ENCODE measurements around the gene DDA1. TPM values are rescaled to one million over a fixed set of nuclear protein-coding genes. Genes with fewer than 3 reads are reported as not detected.

Gene DDA1
- total and polyA plus RNA-seq, 9 of the 15 experiments (the other 6 are each of a cell fraction or from before 2014, with no cell fraction given) = 1.4 to 83.8 (median 33.8) TPM

Other genes starting within 250 kb of the DDA1 start
Only the 7 nearest of the 21 such genes appear.
- gene USHBP1, start 44.8 kb upstream of the DDA1 start, total RNA-seq (2014; rRNA removed) = 0.04 and 0.05 TPM in 2 replicates
- not detected in 2 replicates for gene USHBP1, start 44.8 kb upstream of the DDA1 start, total RNA-seq (2014; rRNA removed; fragmentation: Illumina TruSeq; extraction: Trizol)
- not detected in 2 replicates for gene USHBP1, start 44.8 kb upstream of the DDA1 start, total RNA-seq (2015; rRNA removed; fragmentation: Illumina TruSeq; extraction: Trizol)
- gene USHBP1, start 44.8 kb upstream of the DDA1 start, total RNA-seq (2021) = 0.16 TPM in 1 of 2 replicates, not detected in the other
- gene USHBP1, start 44.8 kb upstream of the DDA1 start, polyA plus RNA-seq (2011; rRNA removed) = 0.03 TPM in 2 replicates
- gene USHBP1, start 44.8 kb upstream of the DDA1 start, polyA plus RNA-seq (2014; fragmentation: Illumina TruSeq; extraction: Trizol) = 0.10 TPM in 1 of 2 replicates, not detected in the other
- not detected for gene USHBP1, start 44.8 kb upstream of the DDA1 start, polyA plus RNA-seq (2014; fragmentation: Nextera tagmentation; extraction: Ambion mirVana)
- gene USHBP1, start 44.8 kb upstream of the DDA1 start, polyA plus RNA-seq (2014; rRNA removed) = 0.05 and 0.11 TPM in 2 replicates
- gene BABAM1, start 42.1 kb upstream of the DDA1 start, total RNA-seq (2014; rRNA removed) = 118 and 150 TPM in 2 replicates
- 83.8 and 100 TPM in 2 replicates for gene BABAM1, start 42.1 kb upstream of the DDA1 start, total RNA-seq (2014; rRNA removed; fragmentation: Illumina TruSeq; extraction: Trizol)
- 92.7 and 92.9 TPM in 2 replicates for gene BABAM1, start 42.1 kb upstream of the DDA1 start, total RNA-seq (2015; rRNA removed; fragmentation: Illumina TruSeq; extraction: Trizol)
- gene BABAM1, start 42.1 kb upstream of the DDA1 start, total RNA-seq (2021) = 115 and 116 TPM in 2 replicates
- 131 and 139 TPM in 2 replicates for gene BABAM1, start 42.1 kb upstream of the DDA1 start, polyA plus RNA-seq (2011; rRNA removed)
- gene BABAM1, start 42.1 kb upstream of the DDA1 start, polyA plus RNA-seq (2014; fragmentation: Illumina TruSeq; extraction: Trizol) = 113 and 124 TPM in 2 replicates
- gene BABAM1, start 42.1 kb upstream of the DDA1 start, polyA plus RNA-seq (2014; fragmentation: Nextera tagmentation; extraction: Ambion mirVana) = 10 to 100 TPM; 14.7 to 21.5 TPM
- 160 and 193 TPM in 2 replicates for gene BABAM1, start 42.1 kb upstream of the DDA1 start, polyA plus RNA-seq (2014; rRNA removed)
- gene ANKLE1, start 27.7 kb upstream of the DDA1 start, total RNA-seq (2014; rRNA removed) = 6.1 and 6.9 TPM in 2 replicates
- 1.8 and 2.1 TPM in 2 replicates for gene ANKLE1, start 27.7 kb upstream of the DDA1 start, total RNA-seq (2014; rRNA removed; fragmentation: Illumina TruSeq; extraction: Trizol)
- gene ANKLE1, start 27.7 kb upstream of the DDA1 start, total RNA-seq (2015; rRNA removed; fragmentation: Illumina TruSeq; extraction: Trizol) = 2.9 and 3.5 TPM in 2 replicates
- gene ANKLE1, start 27.7 kb upstream of the DDA1 start, total RNA-seq (2021) = 6.2 and 6.7 TPM in 2 replicates
- 2.2 and 3.2 TPM in 2 replicates for gene ANKLE1, start 27.7 kb upstream of the DDA1 start, polyA plus RNA-seq (2011; rRNA removed)
- 5.8 and 6.0 TPM in 2 replicates for gene ANKLE1, start 27.7 kb upstream of the DDA1 start, polyA plus RNA-seq (2014; fragmentation: Illumina TruSeq; extraction: Trizol)
- under 1 TPM; 0.63 to 0.64 TPM for gene ANKLE1, start 27.7 kb upstream of the DDA1 start, polyA plus RNA-seq (2014; fragmentation: Nextera tagmentation; extraction: Ambion mirVana)
- 8.2 and 9.2 TPM in 2 replicates for gene ANKLE1, start 27.7 kb upstream of the DDA1 start, polyA plus RNA-seq (2014; rRNA removed)
- gene ABHD8, start 6.1 kb upstream of the DDA1 start, total RNA-seq (2014; rRNA removed) = 5.0 and 5.8 TPM in 2 replicates
- gene ABHD8, start 6.1 kb upstream of the DDA1 start, total RNA-seq (2014; rRNA removed; fragmentation: Illumina TruSeq; extraction: Trizol) = 0.22 and 0.29 TPM in 2 replicates
- 1.7 and 1.8 TPM in 2 replicates for gene ABHD8, start 6.1 kb upstream of the DDA1 start, total RNA-seq (2015; rRNA removed; fragmentation: Illumina TruSeq; extraction: Trizol)
- 5.6 and 6.6 TPM in 2 replicates for gene ABHD8, start 6.1 kb upstream of the DDA1 start, total RNA-seq (2021)
- 2.3 and 4.2 TPM in 2 replicates for gene ABHD8, start 6.1 kb upstream of the DDA1 start, polyA plus RNA-seq (2011; rRNA removed)
- gene ABHD8, start 6.1 kb upstream of the DDA1 start, polyA plus RNA-seq (2014; fragmentation: Illumina TruSeq; extraction: Trizol) = 0.97 and 2.3 TPM in 2 replicates
- gene ABHD8, start 6.1 kb upstream of the DDA1 start, polyA plus RNA-seq (2014; fragmentation: Nextera tagmentation; extraction: Ambion mirVana) = under 1 TPM in 1 of 2 experiments, not detected in 1; 0.04 TPM
- gene ABHD8, start 6.1 kb upstream of the DDA1 start, polyA plus RNA-seq (2014; rRNA removed) = 3.8 and 5.2 TPM in 2 replicates
- gene MRPL34, start 3.7 kb upstream of the DDA1 start, total RNA-seq (2014; rRNA removed) = 191 and 236 TPM in 2 replicates
- gene MRPL34, start 3.7 kb upstream of the DDA1 start, total RNA-seq (2014; rRNA removed; fragmentation: Illumina TruSeq; extraction: Trizol) = 40.7 and 46.5 TPM in 2 replicates
- gene MRPL34, start 3.7 kb upstream of the DDA1 start, total RNA-seq (2015; rRNA removed; fragmentation: Illumina TruSeq; extraction: Trizol) = 66.9 and 67.3 TPM in 2 replicates
- gene MRPL34, start 3.7 kb upstream of the DDA1 start, total RNA-seq (2021) = 129 and 158 TPM in 2 replicates
- 70.2 and 75.9 TPM in 2 replicates for gene MRPL34, start 3.7 kb upstream of the DDA1 start, polyA plus RNA-seq (2011; rRNA removed)
- gene MRPL34, start 3.7 kb upstream of the DDA1 start, polyA plus RNA-seq (2014; fragmentation: Illumina TruSeq; extraction: Trizol) = 72.5 and 85.4 TPM in 2 replicates
- gene MRPL34, start 3.7 kb upstream of the DDA1 start, polyA plus RNA-seq (2014; fragmentation: Nextera tagmentation; extraction: Ambion mirVana) = 10 to 100 TPM; 11.5 to 20.6 TPM
- gene MRPL34, start 3.7 kb upstream of the DDA1 start, polyA plus RNA-seq (2014; rRNA removed) = 256 and 284 TPM in 2 replicates
- 2.5 and 3.5 TPM in 2 replicates for gene ANO8, start 25.3 kb downstream of the DDA1 start, total RNA-seq (2014; rRNA removed)
- 0.51 and 0.73 TPM in 2 replicates for gene ANO8, start 25.3 kb downstream of the DDA1 start, total RNA-seq (2014; rRNA removed; fragmentation: Illumina TruSeq; extraction: Trizol)
- 1.6 and 2.4 TPM in 2 replicates for gene ANO8, start 25.3 kb downstream of the DDA1 start, total RNA-seq (2015; rRNA removed; fragmentation: Illumina TruSeq; extraction: Trizol)
- 7.6 and 8.5 TPM in 2 replicates for gene ANO8, start 25.3 kb downstream of the DDA1 start, total RNA-seq (2021)
- 2.2 and 5.1 TPM in 2 replicates for gene ANO8, start 25.3 kb downstream of the DDA1 start, polyA plus RNA-seq (2011; rRNA removed)
- gene ANO8, start 25.3 kb downstream of the DDA1 start, polyA plus RNA-seq (2014; fragmentation: Illumina TruSeq; extraction: Trizol) = 1.5 and 2.5 TPM in 2 replicates
- gene ANO8, start 25.3 kb downstream of the DDA1 start, polyA plus RNA-seq (2014; fragmentation: Nextera tagmentation; extraction: Ambion mirVana) = under 1 TPM in 1 of 2 experiments, not detected in 1; 0.07 TPM
- 7.1 and 7.7 TPM in 2 replicates for gene ANO8, start 25.3 kb downstream of the DDA1 start, polyA plus RNA-seq (2014; rRNA removed)
- gene GTPBP3, start 28.0 kb downstream of the DDA1 start, total RNA-seq (2014; rRNA removed) = 110 and 138 TPM in 2 replicates
- gene GTPBP3, start 28.0 kb downstream of the DDA1 start, total RNA-seq (2014; rRNA removed; fragmentation: Illumina TruSeq; extraction: Trizol) = 9.8 and 13.5 TPM in 2 replicates
- 28.7 and 32.9 TPM in 2 replicates for gene GTPBP3, start 28.0 kb downstream of the DDA1 start, total RNA-seq (2015; rRNA removed; fragmentation: Illumina TruSeq; extraction: Trizol)
- gene GTPBP3, start 28.0 kb downstream of the DDA1 start, total RNA-seq (2021) = 107 and 110 TPM in 2 replicates
- 22.6 and 38.0 TPM in 2 replicates for gene GTPBP3, start 28.0 kb downstream of the DDA1 start, polyA plus RNA-seq (2011; rRNA removed)
- 19.0 and 35.4 TPM in 2 replicates for gene GTPBP3, start 28.0 kb downstream of the DDA1 start, polyA plus RNA-seq (2014; fragmentation: Illumina TruSeq; extraction: Trizol)
- gene GTPBP3, start 28.0 kb downstream of the DDA1 start, polyA plus RNA-seq (2014; fragmentation: Nextera tagmentation; extraction: Ambion mirVana) = 1 to 10 TPM; 4.9 to 5.6 TPM
- gene GTPBP3, start 28.0 kb downstream of the DDA1 start, polyA plus RNA-seq (2014; rRNA removed) = 124 and 143 TPM in 2 replicates

Measured in K562 (cell line).